ENCODE results near the gene ARRDC5. TPM values are rescaled to one million over a fixed set of nuclear protein-coding genes. Genes with fewer than 3 reads are reported as not detected.
"Not testable (repeated sequence)": the region's sequence is repeated elsewhere in the genome, so short reads cannot be mapped to it uniquely, and the experiment has no call there.

The ARRDC5 gene
- total RNA-seq, 2 experiments from 2014 or later, result 0.85 to 1.0 TPM

DNA sequence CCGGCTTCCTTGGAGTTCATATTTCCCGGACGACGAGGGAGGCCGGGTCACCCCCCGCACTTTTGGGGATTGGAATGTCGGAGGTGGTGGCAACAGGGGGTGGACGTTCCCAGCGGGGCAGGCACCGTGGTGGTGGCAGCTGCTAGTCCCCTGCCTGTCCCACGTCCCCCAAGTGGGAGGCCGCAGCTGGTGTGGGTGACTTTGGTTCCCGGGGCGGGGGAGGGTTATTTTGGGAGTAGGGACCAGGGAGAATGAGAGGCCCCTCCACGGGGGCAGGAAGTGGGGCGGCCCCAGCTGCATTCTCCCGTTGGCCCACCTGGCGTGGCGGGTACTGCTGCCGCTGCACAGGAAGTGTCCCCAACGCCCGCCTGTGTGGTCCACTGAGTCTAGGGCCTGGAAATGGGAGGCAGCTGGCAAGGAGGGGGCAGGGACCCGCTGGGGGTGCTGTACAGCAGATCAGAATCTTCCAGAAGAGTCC lies 24.2 kb downstream of the ARRDC5 start:
- CTCF ChIA-PET, result no interaction called here
- Mint-ChIP-seq H3K36me3 (ENCODE audit: low read depth) (no peaks in the 10 kb centered on the region), H3K27ac (no peak overlapping the region), H3K4me1 (peaks cover 2% of the 10 kb centered on the region), H3K27me3 (peaks cover 2% of the 10 kb centered on the region), H3K9me3 (no peaks in the 10 kb centered on the region), H3K4me3 (no peak overlapping the region)
- POLR2A ChIA-PET, result no interaction called here
- no peak for DNase-seq

DNA sequence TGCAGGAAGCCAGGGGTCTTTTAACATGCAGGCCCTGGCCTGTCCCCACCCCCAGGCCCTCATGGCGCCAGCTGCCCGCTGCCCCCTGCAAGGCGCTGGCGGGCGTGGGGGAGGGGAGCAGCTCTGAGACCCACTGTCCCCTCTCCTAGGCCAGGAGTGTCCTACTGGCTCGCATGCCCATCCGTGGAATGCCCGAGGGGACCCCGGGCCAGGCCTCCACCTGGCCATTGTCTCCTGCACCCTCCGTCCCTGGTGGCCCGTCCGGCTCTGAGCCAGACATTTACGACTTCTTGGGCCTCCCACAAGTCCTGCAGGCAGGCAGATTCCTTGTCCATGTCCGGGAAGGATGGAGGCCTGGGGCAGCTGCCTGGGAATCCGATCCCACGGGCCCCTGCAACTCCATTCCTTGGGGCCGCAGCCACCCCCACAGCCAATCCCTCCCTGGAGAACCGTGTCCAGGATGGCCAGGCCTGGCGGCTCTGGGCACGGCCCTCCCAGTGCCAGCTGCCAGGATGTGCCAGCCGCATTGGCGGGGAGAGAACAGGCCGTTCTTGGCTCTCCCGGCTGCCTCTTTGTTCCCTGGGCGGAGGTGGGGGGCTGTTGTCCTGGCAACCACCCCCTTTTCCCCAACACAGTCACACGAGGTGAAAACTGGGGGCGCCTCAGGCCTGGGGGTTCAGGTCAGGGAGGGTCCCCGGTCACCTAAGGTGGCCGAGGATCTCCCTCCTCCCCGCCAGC lies 24.8 kb downstream of the ARRDC5 start:
- peaks cover 2% of the 10 kb centered on the region for H3K4me1 Mint-ChIP-seq
- CTCF ChIA-PET, result no interaction called here
- no peak overlapping the region for H3K4me3 Mint-ChIP-seq
- peaks cover 3% of the 10 kb centered on the region for H3K27me3 Mint-ChIP-seq
- no peak overlapping the region for H3K27ac Mint-ChIP-seq
- no peak for DNase-seq
- H3K36me3 Mint-ChIP-seq (ENCODE audit: low read depth), result no peaks in the 10 kb centered on the region
- POLR2A ChIA-PET, result no interaction called here
- H3K9me3 Mint-ChIP-seq, result no peaks in the 10 kb centered on the region

DNA sequence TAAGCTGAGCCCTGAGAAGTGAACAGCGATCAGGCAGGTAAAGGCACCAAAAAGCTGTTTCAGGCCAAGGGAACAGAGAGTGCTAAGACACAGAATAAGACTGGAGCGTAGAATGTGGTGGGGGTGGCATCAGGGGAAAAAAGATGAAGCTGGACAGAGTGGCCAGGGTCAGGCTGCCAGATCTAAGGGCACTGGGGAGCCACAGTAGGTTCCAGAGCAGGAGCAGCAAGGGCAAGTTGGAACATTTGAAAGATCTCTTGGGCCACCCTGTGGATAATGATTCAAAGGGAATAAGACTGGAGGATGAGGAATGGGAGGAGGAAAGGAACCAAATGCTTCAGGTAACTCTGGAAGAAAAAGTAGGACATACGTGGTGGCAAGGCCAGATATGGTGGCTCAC lies 28.8 kb downstream of the ARRDC5 start:
- ChIA-PET POLR2A (interaction anchor here (2.1 kb wide), 1 partner anchor 38 kb away, joined by 19 read pairs; no protein-coding TSS in a partner anchor), CTCF (interaction anchor here (4.5 to 6.2 kb wide), 2 partner anchors 38 to 157 kb away, joined by 30 to 59 read pairs; no protein-coding TSS in a partner anchor)
- peaks cover 14% of the 10 kb centered on the region for H3K27me3 Mint-ChIP-seq
- no peak overlapping the region for H3K27ac Mint-ChIP-seq
- no peak overlapping the region for H3K4me3 Mint-ChIP-seq
- DNase-seq, result no peak
- peaks cover 20% of the 10 kb centered on the region for H3K4me1 Mint-ChIP-seq
- no peaks in the 10 kb centered on the region for H3K36me3 Mint-ChIP-seq (ENCODE audit: low read depth)
- H3K9me3 Mint-ChIP-seq, result no peaks in the 10 kb centered on the region

DNA sequence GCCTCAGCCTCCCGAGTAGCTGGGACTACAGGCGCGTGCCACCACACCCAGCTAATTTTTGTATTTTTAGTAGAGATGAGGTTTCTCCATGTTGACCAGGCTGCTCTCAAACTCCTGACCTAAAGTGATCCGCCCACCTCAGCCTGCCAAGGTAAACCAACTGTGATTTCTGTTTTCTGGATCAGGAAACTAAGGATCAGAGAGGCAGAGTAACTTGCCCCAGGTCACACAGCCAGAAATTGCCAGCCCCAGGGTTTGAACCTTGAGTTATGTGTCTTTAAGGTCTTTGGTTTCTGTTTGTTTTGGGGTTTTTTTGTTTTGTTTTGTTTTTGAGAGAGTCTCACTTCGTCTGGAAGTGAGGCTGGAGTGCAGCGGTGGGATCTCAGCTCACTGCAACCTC lies 31.0 kb downstream of the ARRDC5 start:
- POLR2A ChIA-PET, result interaction anchor here (1.0 to 1.7 kb wide), 2 partner anchors 40 to 160 kb away, joined by 3 to 5 read pairs; no protein-coding TSS in a partner anchor
- H3K9me3 Mint-ChIP-seq, result no peaks in the 10 kb centered on the region

DNA sequence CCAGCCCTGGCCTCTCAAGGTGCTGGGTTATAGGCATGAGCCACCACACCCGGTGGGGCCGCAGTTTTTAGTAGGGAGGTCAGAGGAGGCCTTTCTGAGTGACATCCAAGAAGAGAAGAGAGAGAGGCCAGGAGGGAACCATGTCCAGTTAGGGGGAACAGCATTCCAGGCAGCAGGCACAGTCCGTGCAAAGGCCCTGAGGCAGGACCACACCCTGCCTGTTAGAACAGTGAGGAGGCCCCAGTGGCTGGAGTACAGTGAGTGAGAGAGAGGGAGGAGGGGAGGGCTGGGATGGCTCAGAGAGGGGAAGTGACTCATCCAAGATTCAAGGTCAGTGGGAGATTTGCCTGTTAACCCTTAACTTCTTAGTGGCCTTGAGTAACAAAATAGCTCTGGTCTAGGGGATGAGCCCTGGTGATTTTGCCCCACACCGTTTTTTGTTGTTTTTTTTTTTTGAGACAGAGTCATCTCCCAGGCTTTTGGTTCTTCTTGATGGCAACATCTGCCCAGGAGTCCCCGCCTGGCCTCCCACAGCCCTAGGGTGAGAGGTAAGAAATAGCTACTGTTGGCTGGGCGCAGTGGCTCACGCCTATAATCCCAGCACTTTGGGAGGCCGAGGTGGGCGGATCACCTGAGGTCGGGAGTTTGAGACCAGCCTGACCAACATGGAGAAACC lies 32.5 kb downstream of the ARRDC5 start:
- Mint-ChIP-seq H3K4me3 (no peak overlapping the region), H3K9me3 (no peaks in the 10 kb centered on the region), H3K36me3 (ENCODE audit: low read depth) (no peaks in the 10 kb centered on the region), H3K27ac (no peak overlapping the region), H3K27me3 (peaks cover 14% of the 10 kb centered on the region), H3K4me1 (peaks cover 38% of the 10 kb centered on the region)
- DNase-seq, result peak; percentile 52
- ChIA-PET CTCF (interaction anchor here (0.7 to 6.2 kb wide), 7 partner anchors 16 to 161 kb away, joined by 3 to 59 read pairs (median 4); no protein-coding TSS in a partner anchor), POLR2A (interaction anchor here (1.7 kb wide), 1 partner anchor 42 kb away, joined by 5 read pairs; no protein-coding TSS in a partner anchor)

More for the DNA sequence above, 31.0 kb downstream of the ARRDC5 start:
- DNase-seq, result no peak
- CTCF ChIA-PET, result interaction anchor here (0.6 to 6.2 kb wide), 8 partner anchors 18 to 1546 kb away, joined by 3 to 59 read pairs (median 3); partner anchors contain the start of gene ARRDC5
- no peaks in the 10 kb centered on the region for H3K36me3 Mint-ChIP-seq (ENCODE audit: low read depth)
- no peak overlapping the region for H3K4me3 Mint-ChIP-seq
- H3K4me1 Mint-ChIP-seq, result peaks cover 33% of the 10 kb centered on the region
- no peak overlapping the region for H3K27ac Mint-ChIP-seq
- peaks cover 14% of the 10 kb centered on the region for H3K27me3 Mint-ChIP-seq

DNA sequence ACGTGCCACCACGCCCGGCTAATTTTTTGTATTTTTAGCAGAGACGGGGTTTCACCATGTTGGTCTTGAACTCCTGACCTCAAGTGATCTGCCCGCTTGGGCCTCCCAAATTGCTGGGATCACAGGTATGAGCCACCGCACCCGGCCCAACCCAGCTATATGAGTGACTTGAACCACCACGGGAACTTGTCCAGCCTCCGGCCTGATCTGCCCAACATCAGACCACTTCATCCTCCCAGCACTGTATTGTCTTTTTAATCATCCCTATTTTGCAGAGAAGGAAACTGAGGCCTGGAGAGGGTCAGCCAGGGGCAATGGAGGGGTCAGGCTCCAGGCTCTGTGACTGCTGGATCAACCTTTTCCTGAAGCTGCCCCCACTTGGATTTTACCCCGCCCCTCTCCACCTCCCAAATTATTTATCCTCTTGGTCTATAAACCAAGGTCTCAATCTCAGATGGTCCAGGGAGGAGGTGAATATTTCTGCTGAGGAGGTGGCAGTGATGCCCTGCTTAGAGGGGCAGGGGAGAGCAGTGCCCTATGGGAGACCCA lies 34.3 kb downstream of the ARRDC5 start:
- ChIA-PET CTCF (interaction anchor here (0.6 to 3.5 kb wide), 8 partner anchors 17 to 165 kb away, joined by 3 to 27 read pairs (median 4); no protein-coding TSS in a partner anchor), POLR2A (interaction anchor here (1.0 to 3.0 kb wide), 7 partner anchors 28 to 101 kb away, joined by 3 to 16 read pairs (median 3); partner anchors contain the start of gene UHRF1)
- H3K36me3 Mint-ChIP-seq (ENCODE audit: low read depth), result no peaks in the 10 kb centered on the region
- H3K4me3 Mint-ChIP-seq, result peak overlapping the region; percentile 76
- H3K27me3 Mint-ChIP-seq, result peaks cover 11% of the 10 kb centered on the region
- H3K27ac Mint-ChIP-seq, result no peak overlapping the region
- H3K9me3 Mint-ChIP-seq, result no peaks in the 10 kb centered on the region
- no peak for DNase-seq
- peaks cover 40% of the 10 kb centered on the region for H3K4me1 Mint-ChIP-seq

DNA sequence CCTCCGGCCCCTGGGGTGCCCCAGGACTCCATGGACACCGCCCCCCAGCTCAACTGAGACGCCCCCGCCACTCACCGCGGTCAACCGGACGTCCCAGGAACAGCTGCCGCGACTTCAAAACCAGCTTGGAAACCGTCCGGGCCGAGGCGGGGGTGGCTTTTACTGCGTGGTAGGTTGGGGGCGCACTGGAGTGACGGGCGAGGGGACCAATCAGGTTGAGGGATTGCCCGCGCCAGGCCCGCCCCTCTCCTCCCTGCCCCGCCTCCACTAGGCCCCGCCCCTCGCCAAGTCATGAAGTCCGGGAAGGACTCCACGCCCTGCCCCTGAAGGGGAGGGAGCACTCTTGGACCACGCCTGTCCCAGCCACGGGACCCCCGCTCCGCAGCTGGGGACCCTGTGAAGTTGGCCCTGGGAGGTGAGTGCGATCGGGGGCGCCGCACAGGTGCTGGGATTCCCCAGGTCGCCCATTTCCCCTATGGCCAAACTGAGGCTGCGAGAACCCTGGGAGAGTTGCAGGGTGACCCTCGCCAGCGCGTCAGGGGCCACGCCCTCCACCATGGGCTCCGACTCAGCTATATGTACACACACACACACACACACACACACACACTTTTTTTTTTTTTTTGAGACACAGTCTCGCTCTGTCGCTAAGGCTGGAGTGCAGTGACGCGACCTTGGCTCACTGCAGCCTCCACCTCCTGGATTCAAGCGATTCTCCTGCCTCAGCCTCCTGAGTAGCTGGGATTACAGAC lies 35.0 kb downstream of the ARRDC5 start, which contains the start of gene PLIN3:
Gene PLIN3 (minus strand): TSS at position 134 of the 752 bp plus-strand sequence. CDS start 6,273 bp downstream, outside the sequence.
- H3K9me3 Mint-ChIP-seq, result no peaks in the 10 kb centered on the region
- peak within 1 kb of the TSS; percentile 54 for H3K27ac Mint-ChIP-seq
- peak within 1 kb of the TSS; percentile 76 for H3K4me3 Mint-ChIP-seq
- POLR2A ChIA-PET, result interaction anchor here (1.0 to 3.0 kb wide), 9 partner anchors 8 to 102 kb away, joined by 3 to 16 read pairs (median 3); partner anchors contain the start of gene FEM1A
- peak; percentile 95 for DNase-seq
- CTCF ChIA-PET, result interaction anchor here (0.6 to 3.5 kb wide), 12 partner anchors 13 to 165 kb away, joined by 3 to 27 read pairs (median 4); partner anchors contain the start of gene FEM1A
- peaks cover 39% of the 10 kb centered on the region for H3K4me1 Mint-ChIP-seq
- H3K36me3 Mint-ChIP-seq (ENCODE audit: low read depth), result no peaks in the 10 kb centered on the region
- peaks cover 9% of the 10 kb centered on the region for H3K27me3 Mint-ChIP-seq

GRCh38 chr19:4866595-4867424 lies 35.9 kb downstream of the ARRDC5 start:
- H3K36me3 Mint-ChIP-seq (ENCODE audit: low read depth), result no peaks in the 10 kb centered on the region
- H3K4me3 Mint-ChIP-seq, result peak overlapping the region; percentile 76
- no peaks in the 10 kb centered on the region for H3K9me3 Mint-ChIP-seq
- peaks cover 3% of the 10 kb centered on the region for H3K27me3 Mint-ChIP-seq
- ChIA-PET CTCF (interaction anchor here (0.7 to 3.5 kb wide), 10 partner anchors 12 to 166 kb away, joined by 3 to 27 read pairs (median 4); partner anchors contain the start of gene FEM1A), POLR2A (interaction anchor here (0.6 to 3.0 kb wide), 10 partner anchors 9 to 756 kb away, joined by 3 to 16 read pairs (median 4); partner anchors contain the start of genes FEM1A, SAFB and SAFB2)
- peaks cover 36% of the 10 kb centered on the region for H3K4me1 Mint-ChIP-seq
- peak; percentile 49 for DNase-seq
- peak overlapping the region; percentile 54 for H3K27ac Mint-ChIP-seq

DNA sequence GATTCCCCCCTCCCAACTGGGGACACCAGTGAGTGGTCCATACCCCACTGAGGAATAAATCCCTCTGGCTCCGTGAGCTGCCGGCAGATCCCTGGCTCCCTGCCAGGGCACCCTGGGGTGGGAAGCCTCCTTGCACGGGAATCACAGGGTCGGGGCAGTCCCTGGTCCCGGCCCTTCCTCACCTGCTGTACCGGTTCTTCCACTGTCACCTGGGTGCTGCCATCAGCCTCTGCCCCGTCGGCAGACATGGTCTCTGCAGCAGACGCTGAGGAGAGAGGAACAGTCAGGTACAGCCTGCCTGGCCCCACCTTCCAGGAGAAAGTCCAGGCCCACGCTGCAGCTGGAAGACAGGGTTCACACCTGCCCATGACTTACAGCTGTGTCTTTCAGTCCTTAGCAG lies 41.5 kb downstream of the ARRDC5 start:
- ChIA-PET CTCF (interaction anchor here (1.0 to 2.2 kb wide), 3 partner anchors 50 to 58 kb away, joined by 3 to 8 read pairs (median 4); no protein-coding TSS in a partner anchor), POLR2A (no interaction called here)
- Mint-ChIP-seq H3K4me3 (no peak overlapping the region), H3K4me1 (peaks cover 4% of the 10 kb centered on the region), H3K36me3 (ENCODE audit: low read depth) (peaks cover 9% of the 10 kb centered on the region), H3K27me3 (no peaks in the 10 kb centered on the region), H3K27ac (no peak overlapping the region), H3K9me3 (no peaks in the 10 kb centered on the region)
- DNase-seq, result no peak

- Mint-ChIP-seq H3K27ac (no peak overlapping the region), H3K36me3 (ENCODE audit: low read depth) (peaks cover 13% of the 10 kb centered on the region), H3K4me1 (peaks cover 4% of the 10 kb centered on the region), H3K4me3 (no peak overlapping the region), H3K9me3 (no peaks in the 10 kb centered on the region), H3K27me3 (no peaks in the 10 kb centered on the region)
- ChIA-PET POLR2A (interaction anchor here (1.4 kb wide), 1 partner anchor 52 kb away, joined by 7 read pairs; no protein-coding TSS in a partner anchor), CTCF (interaction anchor here (1.1 kb wide), 1 partner anchor 50 kb away, joined by 4 read pairs; no protein-coding TSS in a partner anchor)
- no peak for DNase-seq
Observed at GRCh38 chr19:4859697-4860096, 43.0 kb downstream of the ARRDC5 start.

DNA sequence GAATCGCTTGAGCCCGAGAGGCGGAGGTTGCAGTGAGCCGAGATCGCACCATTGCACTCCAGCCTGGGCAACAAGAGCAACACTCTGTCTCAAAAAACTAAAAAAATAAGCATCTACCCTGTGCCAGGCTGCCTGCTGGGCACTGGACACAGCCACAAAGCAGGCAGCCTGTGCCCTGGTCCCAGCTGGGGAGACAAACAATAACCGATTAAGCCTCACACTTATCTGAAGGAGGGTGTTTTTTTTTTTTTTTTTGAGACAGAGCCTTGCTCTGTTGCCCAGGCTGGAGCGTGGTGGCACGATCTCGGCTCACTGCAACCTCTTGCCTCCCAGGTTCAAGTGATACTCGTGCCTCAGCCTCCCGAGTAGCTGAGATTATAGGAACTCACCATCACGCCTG lies 46.2 kb downstream of the ARRDC5 start:
- H3K9me3 Mint-ChIP-seq, POLR2A ChIA-PET, H3K4me1 Mint-ChIP-seq, DNase-seq, H3K27me3 Mint-ChIP-seq, H3K27ac Mint-ChIP-seq, H3K4me3 Mint-ChIP-seq: not testable (repeated sequence)
- CTCF ChIA-PET, result interaction anchor here (1.9 to 14.4 kb wide), 2 partner anchors 49 to 65 kb away, joined by 4 to 264 read pairs; partner anchors contain the start of gene FEM1A
- H3K36me3 Mint-ChIP-seq (ENCODE audit: low read depth), result peaks cover 16% of the 10 kb centered on the region

Data from activated CD4-positive, alpha-beta memory T cell treated with anti-CD3 and anti-CD28 coated beads, Interleukin-2, amount 10 ng/mL, durations not matched to agents 7 days and 5 days (primary cell).